HUDEP-2 (cell line): ENCODE measurements around the gene RSL1D1.
"Not testable (repeated sequence)": the region's sequence is repeated elsewhere in the genome, so short reads cannot be mapped to it uniquely, and the experiment has no call there.

Experiments
- DNase-seq, 76 experiments: peaks; one replicate each; lab custom pipeline; 2025; ENCODE audit not compliant: unreplicated experiment in 76 of 76; lab: John Stamatoyannopoulos, UW

The RSL1D1 gene

GRCh38 chr16:11799509-11800381 lies 51.6 kb downstream of the RSL1D1 start:
- DNase-seq = no peak

- no peak for DNase-seq
These were observed 52.3 kb downstream of the RSL1D1 start for GRCh38 chr16:11799017-11799381.

- DNase-seq = peak in 1 of 76 experiments; percentile 16
These were observed 53.4 kb downstream of the RSL1D1 start for GRCh38 chr16:11797957-11798299.

GRCh38 chr16:11797166-11797956 lies 54.0 kb downstream of the RSL1D1 start, which contains the start of gene ZC3H7A:
ZC3H7A (minus strand) TSS chr16:11797258; CDS start chr16:11782354, 14,904 bp downstream.
- DNase-seq = peak in 74 of 76 experiments; percentile 32 to 95 (median 89)

- DNase-seq = peak in 16 of 76 experiments; percentile 3 to 30 (median 14)
These were observed 54.8 kb downstream of the RSL1D1 start for GRCh38 chr16:11796227-11797165.

GRCh38 chr16:11795887-11796226 lies 55.5 kb downstream of the RSL1D1 start:
- no peak for DNase-seq

- no peak for DNase-seq
These were observed 56.1 kb downstream of the RSL1D1 start for GRCh38 chr16:11794996-11795886.

- DNase-seq = no peak
These were observed 56.9 kb downstream of the RSL1D1 start for GRCh38 chr16:11794447-11794846.

- peak in 20 of 76 experiments; percentile 5 to 39 (median 19) for DNase-seq
These were observed 57.5 kb downstream of the RSL1D1 start for GRCh38 chr16:11793840-11794239.

- no peak for DNase-seq
These were observed 58.7 kb downstream of the RSL1D1 start for GRCh38 chr16:11792410-11793241.

- DNase-seq = no peak
These were observed 60.1 kb downstream of the RSL1D1 start for GRCh38 chr16:11791144-11791828.

GRCh38 chr16:11788914-11789313 lies 62.4 kb downstream of the RSL1D1 start:
- no peak for DNase-seq

GRCh38 chr16:11784980-11785599 lies 66.3 kb downstream of the RSL1D1 start:
- not testable (repeated sequence) for DNase-seq

GRCh38 chr16:11784381-11784780 lies 67.0 kb downstream of the RSL1D1 start:
- DNase-seq = not testable (repeated sequence)

- no peak for DNase-seq
These were observed 67.3 kb downstream of the RSL1D1 start for GRCh38 chr16:11784038-11784369.
